ENCODE measurements around the gene DOHH. TPM values are rescaled to one million over a fixed set of nuclear protein-coding genes. Genes with fewer than 3 reads are reported as not detected.
"Not testable (repeated sequence)": the region's sequence is repeated elsewhere in the genome, so short reads cannot be mapped to it uniquely, and the experiment has no call there.

Gene DOHH
- total RNA-seq, 1 experiment from 2014 or later = 22.3 TPM

GRCh38 chr19:3450796-3451411 is 49.6 kb downstream of the DOHH start:
- Histone ChIP-seq H3K27ac (ENCODE audit: low read depth, low read length, poor library complexity, severe bottlenecking) (no peak overlapping the region), H3K4me3 (ENCODE audit: low read depth, low read length, poor library complexity, severe bottlenecking) (no peak overlapping the region), H3K9me3 (ENCODE audit: low read depth, low read length, poor library complexity, severe bottlenecking) (no peaks in the 10 kb centered on the region), H3K36me3 (ENCODE audit: insufficient read depth, low read length, poor library complexity, severe bottlenecking) (peaks cover 53% of the 10 kb centered on the region), H3K27me3 (replicated peaks; ENCODE audit: insufficient read depth, low read depth, low read length, poor library complexity) (no peaks in the 10 kb centered on the region), H3K4me1 (ENCODE audit: insufficient read depth, low read length, poor library complexity, severe bottlenecking) (no peaks in the 10 kb centered on the region)
- TF ChIP-seq EZH2 (IDR thresholded peaks at IDR 0.05; ENCODE audit: borderline replicate concordance, low read depth, low read length, poor library complexity, severe bottlenecking) = no peak
- no peak for TF ChIP-seq CTCF (conservative IDR thresholded peaks at IDR 0.05; ENCODE audit: low read depth, low read length)
- intact Hi-C loops (cut with micrococcal nuclease; ENCODE audit: unreplicated experiment) = no loop called here
- POLR2A ChIA-PET (ENCODE audit: low non-redundant PET) = no interaction called here
- CTCF ChIA-PET = no interaction called here
- DNase-seq (ENCODE audit: low spot score) = peak; percentile 67
- BruUV-seq (replicated peaks) = no TSS peak

GRCh38 chr19:3448616-3449334 is 51.7 kb downstream of the DOHH start:
- CTCF ChIA-PET = no interaction called here
- DNase-seq (ENCODE audit: low spot score) = no peak
- TF ChIP-seq EZH2 (IDR thresholded peaks at IDR 0.05; ENCODE audit: borderline replicate concordance, low read depth, low read length, poor library complexity, severe bottlenecking) = no peak
- no peak for TF ChIP-seq CTCF (conservative IDR thresholded peaks at IDR 0.05; ENCODE audit: low read depth, low read length)
- POLR2A ChIA-PET (ENCODE audit: low non-redundant PET) = no interaction called here
- Histone ChIP-seq H3K36me3 (ENCODE audit: insufficient read depth, low read length, poor library complexity, severe bottlenecking) (peaks cover 48% of the 10 kb centered on the region), H3K27ac (ENCODE audit: low read depth, low read length, poor library complexity, severe bottlenecking) (no peak overlapping the region), H3K9me3 (ENCODE audit: low read depth, low read length, poor library complexity, severe bottlenecking) (no peaks in the 10 kb centered on the region), H3K4me1 (ENCODE audit: insufficient read depth, low read length, poor library complexity, severe bottlenecking) (no peaks in the 10 kb centered on the region), H3K4me3 (ENCODE audit: low read depth, low read length, poor library complexity, severe bottlenecking) (no peak overlapping the region), H3K27me3 (replicated peaks; ENCODE audit: insufficient read depth, low read depth, low read length, poor library complexity) (no peaks in the 10 kb centered on the region)
- no TSS peak for BruUV-seq (replicated peaks)
- intact Hi-C loops (cut with micrococcal nuclease; ENCODE audit: unreplicated experiment) = no loop called here

- H3K27ac ChIP-seq (ENCODE audit: low read depth, low read length, poor library complexity, severe bottlenecking); H3K9me3 ChIP-seq (ENCODE audit: low read depth, low read length, poor library complexity, severe bottlenecking); intact Hi-C loops (cut with micrococcal nuclease; ENCODE audit: unreplicated experiment); BruUV-seq (replicated peaks); POLR2A ChIA-PET (ENCODE audit: low non-redundant PET); H3K4me1 ChIP-seq (ENCODE audit: insufficient read depth, low read length, poor library complexity, severe bottlenecking); H3K4me3 ChIP-seq (ENCODE audit: low read depth, low read length, poor library complexity, severe bottlenecking); DNase-seq (ENCODE audit: low spot score); H3K27me3 ChIP-seq (replicated peaks; ENCODE audit: insufficient read depth, low read depth, low read length, poor library complexity); CTCF ChIA-PET: not testable (repeated sequence)
- peaks cover 38% of the 10 kb centered on the region for H3K36me3 ChIP-seq (ENCODE audit: insufficient read depth, low read length, poor library complexity, severe bottlenecking)
Observed at GRCh38 chr19:3446657-3447056, 53.8 kb downstream of the DOHH start.

All from A673 (cell line).